NCI-H146 treated with DMSO at 0.1 percent for 48 hours (cell line): ENCODE results near the gene VAC14.

Experiments
- DNase-seq: peaks from one replicate; lab custom pipeline; 2025; ENCODE audit not compliant: unreplicated experiment; lab: John Stamatoyannopoulos, UW

Gene VAC14

DNA sequence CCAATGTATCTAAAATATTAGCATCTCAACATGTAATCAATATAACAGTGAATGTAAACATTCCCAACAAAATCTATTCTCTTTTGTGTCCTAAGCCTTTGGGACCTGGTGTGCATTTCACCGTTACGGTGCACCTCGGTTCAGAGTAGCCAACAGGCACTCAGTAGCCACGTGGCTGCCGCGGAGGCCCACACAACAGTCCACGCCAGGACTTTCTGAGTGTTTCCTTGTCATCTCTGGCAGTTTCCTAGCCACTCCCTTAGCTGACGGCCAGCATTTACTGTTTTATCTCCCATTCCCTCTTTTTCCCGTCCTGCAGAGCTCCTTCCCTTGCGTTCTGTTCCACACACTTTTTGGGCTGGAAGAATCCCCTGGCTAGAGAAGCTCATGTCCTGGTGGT is 36.3 kb downstream of the VAC14 start:
- DNase-seq: no peak

DNA sequence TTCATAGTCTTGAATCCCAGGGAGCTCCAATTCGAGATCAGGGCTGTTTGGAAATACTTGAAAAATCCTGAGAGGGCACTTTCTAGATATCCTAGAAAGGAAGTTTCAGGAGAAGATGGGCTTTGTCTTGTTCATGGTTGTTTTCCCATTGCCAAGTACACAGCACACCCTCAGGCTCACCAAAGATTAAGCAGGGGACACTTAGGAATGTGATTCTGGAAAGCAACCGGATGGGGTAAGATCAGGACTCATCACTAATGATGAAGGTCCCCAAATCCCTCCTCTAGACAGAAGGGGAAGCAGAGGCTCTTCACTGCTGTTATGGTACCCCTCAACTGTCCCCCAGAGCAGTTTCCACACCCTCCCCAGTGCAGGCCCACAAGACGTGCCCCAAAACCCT is 40.7 kb downstream of the VAC14 start:
- DNase-seq: no peak

DNA sequence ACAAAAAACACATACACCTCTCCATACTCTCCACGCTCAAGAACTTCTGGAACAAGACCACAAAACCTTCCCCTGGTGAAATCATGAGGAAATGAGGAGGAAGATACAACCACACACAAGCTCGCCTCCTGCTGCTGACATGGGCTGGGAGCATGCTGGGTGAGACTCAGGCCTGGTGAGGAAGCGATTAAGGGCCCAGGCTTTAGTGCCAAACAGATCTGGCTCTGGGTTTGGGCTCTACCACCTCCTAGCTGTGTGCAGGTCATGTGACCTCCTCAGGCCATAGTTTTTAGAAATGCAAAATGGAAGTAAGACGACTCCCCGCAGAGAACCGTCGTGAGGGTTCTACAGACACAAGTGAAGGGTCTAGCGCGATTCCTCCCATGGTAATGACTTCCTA is 41.3 kb downstream of the VAC14 start:
- DNase-seq: no peak

DNA sequence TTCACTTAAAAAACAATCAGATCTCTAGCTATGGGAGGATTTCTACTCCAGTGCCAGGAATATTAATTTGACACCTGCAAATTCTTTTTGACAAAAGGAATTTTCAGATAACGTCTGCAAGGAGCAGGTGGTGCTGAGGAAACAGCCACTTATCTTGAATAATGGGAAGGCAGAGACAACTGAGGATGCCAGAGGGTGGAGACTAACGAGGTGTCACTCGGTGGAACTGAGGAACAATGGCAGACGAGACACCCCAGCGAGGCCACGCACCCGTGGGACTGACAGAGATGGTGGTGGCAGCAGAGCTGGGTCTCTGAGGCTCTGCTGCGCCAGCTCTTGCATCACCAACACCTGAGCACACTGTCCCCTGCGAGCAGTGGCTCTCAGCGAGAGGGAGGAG is 42.2 kb downstream of the VAC14 start:
- peak; percentile 5 for DNase-seq

DNA sequence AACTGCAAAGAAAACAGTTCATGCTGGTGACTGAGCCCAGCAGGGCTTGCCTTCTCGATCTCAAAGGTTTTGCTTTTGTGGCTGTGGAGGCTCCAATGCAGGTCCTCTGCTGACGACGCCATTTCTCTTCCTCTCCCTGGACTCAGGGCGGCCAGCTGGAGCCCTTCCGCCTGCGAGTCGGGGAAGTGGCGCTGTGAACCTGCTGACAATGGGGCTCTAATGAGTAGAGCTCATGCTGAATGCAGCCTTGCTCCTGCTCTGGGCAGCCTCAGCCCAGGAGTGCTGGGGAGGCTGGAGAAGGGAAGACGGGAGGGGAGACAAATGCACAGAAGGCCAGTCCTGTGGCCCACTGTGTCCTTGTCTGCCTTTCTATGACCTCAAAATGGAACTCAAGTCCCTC is 43.8 kb downstream of the VAC14 start:
- DNase-seq: no peak

DNA sequence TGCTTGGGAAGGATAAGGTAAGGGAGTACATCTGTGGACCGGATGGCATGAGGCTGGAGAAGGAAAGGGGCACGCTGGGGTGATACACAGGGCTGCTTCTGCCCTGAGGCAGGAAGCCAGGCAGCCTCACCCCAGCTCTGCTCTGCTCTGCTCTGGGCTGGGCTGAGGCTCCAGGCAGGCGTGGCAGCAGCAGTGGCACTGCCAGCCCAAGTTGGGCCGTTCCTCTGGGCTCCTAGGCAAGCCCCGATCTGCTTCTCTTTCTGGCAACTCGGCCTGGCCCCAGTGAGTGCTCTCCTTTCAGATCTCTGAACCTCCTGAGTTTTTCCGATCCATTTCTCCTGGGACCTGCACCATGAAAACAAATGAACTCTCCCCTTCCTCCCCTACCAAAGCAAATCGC is 44.9 kb downstream of the VAC14 start:
- no peak for DNase-seq

DNA sequence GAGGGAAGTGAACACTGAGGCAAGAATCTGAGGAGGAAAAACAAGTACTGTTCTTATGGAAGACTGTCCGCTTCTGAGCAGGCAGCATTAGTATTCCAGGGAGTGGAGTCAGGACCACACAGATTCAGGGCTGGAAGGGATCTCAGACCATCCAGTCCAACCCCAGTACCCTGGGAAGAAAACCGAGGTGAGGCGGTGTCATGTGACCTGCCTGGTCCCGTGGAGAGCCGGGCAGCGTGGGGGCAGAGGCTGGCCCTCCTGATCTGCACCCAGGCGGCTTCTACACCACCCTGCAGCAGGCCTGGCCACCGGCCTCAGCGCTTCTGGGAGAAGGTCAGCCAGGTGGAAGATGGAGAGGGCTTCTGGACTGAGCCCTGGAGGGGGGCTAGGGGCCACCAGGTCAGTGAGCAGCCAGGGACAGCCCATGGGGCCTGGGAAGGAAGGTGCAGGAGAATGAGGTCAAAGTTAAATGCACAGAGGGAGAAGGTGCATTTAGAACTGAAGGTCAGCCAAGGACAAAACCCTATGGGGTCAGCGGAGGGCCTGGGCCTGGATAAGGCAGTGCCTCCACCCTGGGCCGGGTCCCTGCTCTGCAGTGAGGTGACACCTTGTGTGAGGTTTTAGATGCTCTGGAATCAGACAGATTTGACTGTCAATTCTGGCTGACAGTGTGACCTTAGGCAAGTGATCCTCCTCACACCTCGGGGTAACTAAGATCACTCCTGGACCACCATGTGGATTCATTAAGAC is 45.9 kb downstream of the VAC14 start:
- DNase-seq: no peak

DNA sequence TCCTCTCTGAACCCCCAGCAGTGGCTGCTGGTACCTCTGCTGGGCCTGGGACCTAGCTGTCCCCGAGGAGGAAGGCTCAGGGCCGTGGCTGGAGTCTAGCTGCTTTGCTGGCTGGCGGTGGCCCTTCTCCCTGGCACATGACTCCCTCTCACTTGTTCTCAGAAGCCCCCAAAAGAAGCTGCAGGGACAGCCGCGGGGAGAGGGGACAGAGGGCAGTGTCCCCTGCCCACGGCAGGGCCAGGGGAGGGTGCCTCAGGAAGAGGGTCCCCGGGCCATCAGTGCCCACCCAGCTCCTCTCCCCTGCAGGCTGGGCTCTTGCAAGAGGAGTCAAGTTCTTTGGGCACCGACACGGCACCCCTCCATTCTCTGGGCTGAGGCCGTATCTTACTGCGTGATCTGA is 46.6 kb downstream of the VAC14 start:
- no peak for DNase-seq

DNA sequence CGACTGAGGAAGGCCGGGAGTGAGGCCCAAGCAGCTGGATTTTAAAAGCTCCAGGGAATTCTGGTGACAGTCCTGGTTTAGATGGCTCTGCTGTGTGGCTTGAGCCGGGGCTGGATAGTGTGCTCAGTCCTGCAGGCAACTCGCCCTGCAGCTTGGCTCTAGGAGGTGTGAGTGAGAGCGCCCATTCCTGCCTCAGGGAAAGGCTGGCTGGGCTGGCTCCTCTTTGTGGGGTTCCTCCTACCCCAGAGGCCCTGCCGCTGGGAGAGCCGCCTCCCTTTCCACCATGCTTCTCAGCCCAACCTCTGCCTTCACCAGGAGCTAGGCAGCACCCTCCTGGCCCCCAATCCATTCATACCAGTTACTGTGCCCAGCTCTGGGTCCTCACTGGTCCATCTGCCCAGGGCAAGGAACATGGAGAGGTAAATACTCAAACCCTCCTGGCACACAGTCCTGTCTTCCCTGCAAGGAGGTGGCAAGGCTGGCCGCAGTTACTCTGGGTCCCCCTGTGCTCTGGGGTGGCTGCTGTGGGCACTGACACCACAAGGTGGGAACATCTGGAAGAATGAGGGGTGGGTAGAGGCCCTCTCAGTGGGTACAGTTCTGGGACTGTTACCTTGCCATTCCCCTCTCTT is 47.1 kb downstream of the VAC14 start:
- DNase-seq: no peak

DNA sequence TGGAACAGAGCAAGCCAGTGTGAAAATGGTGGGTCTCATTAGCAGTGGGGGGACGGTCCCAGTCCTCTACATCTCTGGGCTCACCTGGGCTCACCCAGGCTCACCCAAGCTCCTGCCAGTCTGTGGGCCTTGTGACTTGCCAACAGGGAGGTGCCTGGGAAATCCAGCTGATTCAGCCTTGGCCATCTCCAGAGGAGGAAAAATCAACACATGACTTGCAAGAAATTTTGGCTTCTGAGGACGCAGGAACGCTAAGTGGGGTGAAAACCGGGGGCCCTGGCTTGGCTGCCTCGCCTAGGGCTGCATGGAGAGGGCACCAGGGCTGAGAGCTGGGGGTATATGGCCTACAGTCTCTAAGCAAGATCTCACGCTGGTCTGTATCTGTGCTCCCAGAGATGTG is 47.7 kb downstream of the VAC14 start:
- no peak for DNase-seq

DNA sequence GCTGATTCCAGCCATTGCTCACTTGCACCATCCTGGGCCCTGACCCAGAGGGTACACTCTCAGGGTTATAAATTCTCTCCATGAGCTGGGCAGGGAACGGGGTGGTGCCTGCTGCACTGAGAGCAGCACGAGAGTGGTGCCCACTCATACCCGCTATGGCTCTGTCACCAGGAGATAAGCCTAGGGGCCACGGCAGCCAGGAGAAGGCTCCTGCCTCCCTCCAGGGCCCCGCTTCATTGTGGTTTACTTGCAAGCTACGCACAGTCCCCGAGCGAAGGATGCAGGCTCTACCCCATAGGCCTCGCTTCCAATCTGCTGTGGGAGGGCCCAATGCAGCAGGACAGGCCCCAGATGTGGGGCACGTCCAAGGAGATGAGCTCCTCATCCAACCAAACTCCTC is 48.5 kb downstream of the VAC14 start:
- no peak for DNase-seq

DNA sequence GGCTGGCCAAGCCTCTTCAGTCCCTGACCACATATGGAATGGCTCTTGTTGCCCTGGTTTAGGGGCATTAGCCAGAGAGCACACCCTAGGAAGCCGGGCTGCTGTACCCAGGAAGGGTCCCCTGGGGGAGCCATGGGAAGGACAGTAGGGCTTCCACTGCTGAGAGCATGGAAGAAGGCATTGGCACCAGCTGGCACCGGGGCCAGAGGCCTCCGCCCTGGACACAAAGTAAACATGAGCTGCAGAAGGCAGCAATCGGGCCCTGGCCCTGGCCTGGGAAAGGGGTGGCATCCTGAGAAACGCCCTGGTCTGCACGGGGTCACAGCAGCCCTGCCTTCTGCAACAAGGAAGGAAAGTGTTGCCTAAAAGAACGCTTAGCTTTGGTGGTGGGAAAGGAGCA is 49.4 kb downstream of the VAC14 start:
- DNase-seq: no peak

DNA sequence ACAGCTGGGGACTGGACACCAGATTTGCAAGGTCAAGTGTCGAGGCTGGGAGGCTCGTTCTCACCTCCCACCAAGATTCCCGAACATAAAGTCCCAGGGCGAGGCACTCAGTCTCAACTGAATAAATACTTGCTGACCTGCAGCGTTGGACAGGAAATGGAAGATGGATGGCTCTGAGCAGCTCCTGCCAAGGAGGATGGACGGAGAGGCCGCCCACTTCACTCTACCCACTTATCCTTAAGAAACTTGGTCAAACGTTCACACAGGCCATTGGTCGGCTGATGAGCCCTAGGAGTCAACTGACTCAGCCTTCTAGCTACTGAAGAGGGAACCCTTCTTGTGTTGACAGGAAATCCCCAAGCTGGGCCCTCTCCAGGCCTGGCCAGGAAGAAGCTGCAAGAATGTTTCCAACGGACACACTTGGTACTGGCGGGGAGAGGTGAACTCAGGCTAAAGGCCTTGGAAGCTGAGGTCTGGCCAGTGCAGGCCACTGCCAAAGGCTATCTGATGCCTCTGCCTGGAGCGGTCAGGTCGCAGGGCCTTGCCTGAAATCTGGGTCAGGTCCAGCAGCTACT is 50.0 kb downstream of the VAC14 start:
- no peak for DNase-seq

DNA sequence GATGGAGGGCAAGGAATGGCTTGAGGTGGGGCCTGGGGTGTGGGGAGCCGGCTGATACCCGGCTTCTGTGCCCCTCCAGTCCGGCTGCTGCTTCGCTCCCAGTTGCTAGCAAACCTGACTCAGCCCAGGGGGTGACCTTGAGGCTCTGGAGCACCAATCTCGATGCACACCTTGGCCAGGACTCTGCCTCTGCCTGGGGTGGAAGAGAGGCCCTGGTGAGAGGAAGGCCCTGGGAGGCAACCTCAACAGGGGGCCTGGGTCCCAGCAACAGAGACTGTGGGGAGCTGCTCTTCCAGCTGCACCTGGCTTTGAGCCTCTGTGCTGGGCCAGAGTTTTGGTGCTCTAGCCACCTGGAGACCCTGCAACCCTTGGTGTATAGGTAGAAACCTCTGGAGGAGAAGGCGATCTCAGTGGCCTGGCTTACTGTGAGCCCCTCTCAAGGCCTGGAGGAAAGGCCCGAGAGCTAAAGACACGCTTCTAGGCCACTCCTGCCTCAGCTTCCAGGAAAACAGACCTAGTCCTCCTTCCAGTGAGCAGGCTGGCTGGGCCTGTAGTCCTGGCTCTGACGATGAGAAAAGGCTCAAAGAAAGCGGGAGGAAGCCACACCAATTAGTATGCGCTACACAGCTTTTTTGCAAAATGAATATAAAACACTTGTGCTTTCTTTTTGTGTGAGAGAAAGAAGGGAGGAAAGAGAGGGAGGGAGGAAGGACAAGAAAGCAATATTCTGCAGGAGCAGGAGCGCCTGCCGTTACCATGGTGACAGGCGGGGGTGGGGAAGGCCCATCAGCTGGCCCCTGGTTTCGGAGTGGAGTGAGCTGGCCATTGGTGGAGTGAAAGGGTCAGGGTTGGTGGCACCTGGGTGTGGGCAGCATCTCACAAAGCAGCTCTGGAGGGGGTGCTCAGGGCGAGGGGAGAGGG is 51.0 kb downstream of the VAC14 start:
- DNase-seq: no peak

DNA sequence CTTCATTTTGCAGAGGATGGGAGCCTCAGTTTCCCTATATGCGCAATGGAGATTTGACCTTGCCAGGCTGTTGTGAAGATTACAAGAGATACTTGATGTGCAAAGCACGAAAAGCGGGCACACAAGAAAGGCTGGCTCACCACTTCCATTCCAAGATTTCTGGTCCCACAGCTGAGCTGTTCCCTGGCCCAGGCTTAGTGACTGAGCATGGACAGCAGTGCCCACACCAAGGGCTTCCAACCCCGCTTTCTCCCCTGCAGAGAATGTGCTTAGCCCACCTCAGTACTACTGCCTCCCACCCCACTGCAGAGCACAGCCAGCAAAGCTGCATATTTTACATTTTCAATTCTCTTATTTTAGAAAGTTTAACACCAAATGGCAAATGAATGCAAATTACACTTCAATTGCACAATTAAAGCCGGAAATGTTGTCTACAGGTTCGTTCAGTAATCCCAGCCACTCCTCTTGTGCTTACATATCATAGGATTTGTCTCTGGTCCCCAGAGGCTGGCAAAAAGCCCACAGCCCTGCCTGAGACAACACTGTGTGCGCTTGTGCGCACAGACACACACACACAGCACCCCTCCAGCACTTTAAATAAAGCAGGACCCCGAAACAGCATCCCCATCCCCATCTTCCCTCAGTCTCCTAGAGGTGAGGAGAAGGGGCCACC is 51.8 kb downstream of the VAC14 start:
- DNase-seq: no peak

DNA sequence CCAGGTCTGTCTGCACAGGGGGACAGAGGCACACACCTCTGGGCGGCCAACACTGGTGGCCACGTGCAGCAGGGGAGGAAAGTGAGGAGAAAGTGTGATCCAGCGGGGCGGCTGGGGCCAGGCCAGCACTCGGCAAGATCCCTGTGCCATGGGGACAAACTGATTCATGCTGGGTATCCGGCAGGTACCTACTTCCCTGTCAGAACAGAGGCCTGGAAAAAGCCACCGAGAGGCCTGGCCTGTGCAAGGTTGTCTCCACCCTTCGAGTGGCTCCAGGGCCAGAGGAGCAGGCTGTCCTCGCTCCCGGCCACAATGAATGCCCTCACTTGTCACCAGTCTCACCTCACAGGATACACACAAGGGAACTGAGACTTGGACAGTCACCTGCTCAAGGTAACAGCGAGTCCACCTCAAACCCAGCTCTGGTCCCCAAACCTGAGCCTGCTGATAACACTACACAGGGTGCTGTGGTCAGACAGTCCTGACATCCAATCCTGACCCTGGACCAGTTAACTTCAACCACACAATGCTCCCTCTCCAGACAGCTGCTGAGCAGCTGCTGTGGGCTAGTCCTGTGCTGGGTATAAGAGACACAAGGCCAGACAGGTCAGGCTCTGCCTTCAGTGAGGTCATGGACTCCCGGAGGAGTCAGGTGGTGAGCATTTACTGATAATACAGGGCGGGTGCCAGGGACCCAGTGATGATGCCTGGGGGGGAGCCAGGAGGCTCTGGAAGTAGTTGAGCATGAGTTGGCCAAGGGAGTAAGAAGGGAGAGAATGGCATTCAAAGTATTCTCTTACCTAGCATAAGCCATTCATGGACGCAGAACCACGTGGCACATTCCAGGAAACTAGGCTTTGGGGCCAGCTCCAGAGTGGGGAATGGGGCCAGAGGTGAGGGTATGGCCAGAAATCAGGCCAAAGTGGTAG is 53.0 kb downstream of the VAC14 start:
- DNase-seq: no peak

DNA sequence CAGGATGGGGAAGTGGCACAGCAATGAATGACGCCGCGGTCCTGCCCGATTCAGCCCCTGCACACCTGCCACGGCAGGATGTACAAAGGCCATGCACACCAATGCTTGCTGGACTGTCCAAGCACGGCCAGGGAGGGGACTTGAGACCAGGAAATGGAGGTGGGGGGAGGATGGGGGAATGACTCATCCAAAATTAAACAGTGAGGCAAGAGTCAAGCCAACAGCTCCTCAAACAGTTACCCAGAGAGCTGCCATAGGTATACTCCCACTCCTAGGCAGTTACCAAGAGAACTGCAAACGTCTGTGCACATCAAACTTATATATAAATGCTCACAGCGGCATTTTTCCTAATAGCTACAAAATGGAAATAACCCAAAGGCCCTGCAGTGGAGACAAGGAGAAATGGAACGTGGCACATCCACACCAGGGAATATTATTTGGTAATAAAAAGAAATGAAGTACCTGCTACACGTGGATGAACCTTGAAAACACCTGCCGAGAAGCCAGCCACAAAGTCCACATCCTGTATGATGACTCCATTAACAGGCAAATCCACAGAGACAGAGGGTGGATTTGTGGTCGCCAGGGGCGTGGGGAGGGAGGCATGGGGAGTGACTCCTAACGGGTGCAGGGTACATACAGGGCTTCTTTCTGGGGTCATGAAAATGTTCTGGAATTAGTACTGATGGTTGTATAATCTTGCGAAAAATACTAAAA is 54.1 kb downstream of the VAC14 start:
- DNase-seq: peak; percentile 58

DNA sequence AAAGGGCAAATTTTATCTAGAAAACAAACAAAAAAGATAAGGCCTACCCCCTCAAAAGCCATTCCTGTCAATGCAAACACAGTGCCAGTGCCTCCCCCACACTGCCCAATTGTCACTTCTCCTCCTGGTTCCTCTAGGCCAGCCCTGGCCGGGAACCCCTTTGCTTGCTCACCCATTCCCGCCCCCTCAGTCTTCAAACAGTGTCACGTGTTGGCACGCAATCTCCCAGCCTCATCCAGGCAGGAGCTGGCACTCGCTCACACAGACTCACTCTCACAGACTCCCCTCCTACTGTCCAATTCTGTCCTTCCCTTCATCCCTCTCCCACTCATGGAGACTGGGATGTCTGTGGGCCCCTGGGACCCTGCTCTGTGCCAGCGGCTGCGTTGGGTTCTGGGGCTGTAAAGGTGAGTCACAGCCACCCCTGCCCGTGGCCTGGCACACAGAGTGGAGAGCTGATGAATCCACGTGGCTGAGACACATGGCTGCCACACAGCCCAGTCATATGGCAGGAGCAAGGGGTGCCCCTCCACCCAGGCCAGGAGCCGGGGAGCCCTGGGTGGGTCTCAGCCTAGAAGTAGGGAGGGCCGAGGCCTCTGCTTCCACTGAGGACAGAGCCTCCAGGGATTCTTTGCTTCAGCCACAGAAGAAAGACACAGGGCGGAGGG is 54.8 kb downstream of the VAC14 start:
- DNase-seq: no peak

DNA sequence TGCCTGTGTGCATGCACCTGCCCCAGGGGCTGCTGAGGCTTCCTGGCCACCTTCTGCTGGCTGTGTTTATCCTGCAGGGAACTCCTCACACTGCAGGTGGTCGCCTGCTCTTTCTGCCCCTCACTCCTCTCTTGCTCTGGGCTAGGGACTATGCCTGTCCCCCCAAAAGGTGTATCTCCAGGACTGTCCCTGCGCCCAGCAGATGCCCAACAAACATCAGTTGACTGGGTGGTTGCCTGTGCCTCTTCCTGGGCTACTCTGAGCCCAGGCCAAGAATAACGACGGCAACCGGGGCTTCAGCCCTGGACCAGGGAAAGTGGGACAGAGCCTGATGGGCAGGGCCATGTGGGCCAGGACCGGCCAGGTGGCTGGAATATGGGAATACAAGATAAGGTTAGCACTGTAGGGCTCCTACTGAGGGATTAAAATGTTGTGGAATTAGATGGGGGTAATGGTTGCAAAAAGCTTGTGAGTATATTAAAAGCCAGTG is 55.4 kb downstream of the VAC14 start:
- no peak for DNase-seq
